ENCODE results near the gene WDR81. TPM values are rescaled to one million over a fixed set of nuclear protein-coding genes. Genes with fewer than 3 reads are reported as not detected.
"Not testable (repeated sequence)": the region's sequence is repeated elsewhere in the genome, so short reads cannot be mapped to it uniquely, and the experiment has no call there.

Gene WDR81
- total RNA-seq, 1 donor from 2014 or later = 9.3 TPM

DNA sequence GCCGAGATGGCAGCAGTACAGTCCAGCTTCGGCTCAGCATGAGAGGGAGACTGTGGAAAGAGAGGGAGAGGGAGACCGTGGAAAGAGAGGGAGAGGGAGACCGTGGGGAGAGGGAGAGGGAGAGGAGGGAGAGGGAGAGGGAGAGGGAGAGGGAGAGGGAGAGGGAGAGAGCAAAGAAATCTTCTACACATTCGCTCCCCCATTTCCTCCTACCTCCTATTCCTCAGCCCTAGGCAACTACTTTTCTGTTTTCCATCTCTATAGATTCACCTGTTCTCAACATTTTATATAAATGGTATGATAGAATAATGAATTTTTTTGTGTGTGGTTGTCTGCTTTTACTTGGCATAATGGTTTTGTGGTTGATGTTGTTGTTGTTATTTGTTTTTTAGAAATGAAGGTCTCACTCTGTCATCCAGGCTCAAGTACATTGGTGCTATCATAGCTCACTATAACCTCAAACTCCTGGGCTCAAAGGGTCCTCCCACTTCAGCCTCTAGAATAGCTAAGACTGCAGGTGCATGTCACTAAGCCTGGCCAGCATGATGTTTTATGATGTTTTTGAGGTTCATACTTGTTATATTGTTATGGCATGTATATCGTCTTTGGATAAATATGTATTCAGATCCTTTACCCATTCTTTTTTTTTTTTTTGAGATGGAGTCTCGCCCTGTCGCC lies 33.8 kb upstream of the WDR81 start:
- Histone ChIP-seq H3K27me3 (ENCODE audit: low read depth) (no peaks in the 10 kb centered on the region), H3K9me3 (replicated peaks) (no peaks in the 10 kb centered on the region), H3K27ac (replicated peaks) (no peak overlapping the region), H3K4me1 (no peaks in the 10 kb centered on the region), H3K36me3 (no peaks in the 10 kb centered on the region), H3K4me3 (no peak overlapping the region)
- TF ChIP-seq, protein P1, sequence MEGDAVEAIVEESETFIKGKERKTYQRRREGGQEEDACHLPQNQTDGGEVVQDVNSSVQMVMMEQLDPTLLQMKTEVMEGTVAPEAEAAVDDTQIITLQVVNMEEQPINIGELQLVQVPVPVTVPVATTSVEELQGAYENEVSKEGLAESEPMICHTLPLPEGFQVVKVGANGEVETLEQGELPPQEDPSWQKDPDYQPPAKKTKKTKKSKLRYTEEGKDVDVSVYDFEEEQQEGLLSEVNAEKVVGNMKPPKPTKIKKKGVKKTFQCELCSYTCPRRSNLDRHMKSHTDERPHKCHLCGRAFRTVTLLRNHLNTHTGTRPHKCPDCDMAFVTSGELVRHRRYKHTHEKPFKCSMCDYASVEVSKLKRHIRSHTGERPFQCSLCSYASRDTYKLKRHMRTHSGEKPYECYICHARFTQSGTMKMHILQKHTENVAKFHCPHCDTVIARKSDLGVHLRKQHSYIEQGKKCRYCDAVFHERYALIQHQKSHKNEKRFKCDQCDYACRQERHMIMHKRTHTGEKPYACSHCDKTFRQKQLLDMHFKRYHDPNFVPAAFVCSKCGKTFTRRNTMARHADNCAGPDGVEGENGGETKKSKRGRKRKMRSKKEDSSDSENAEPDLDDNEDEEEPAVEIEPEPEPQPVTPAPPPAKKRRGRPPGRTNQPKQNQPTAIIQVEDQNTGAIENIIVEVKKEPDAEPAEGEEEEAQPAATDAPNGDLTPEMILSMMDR (IDR thresholded peaks at IDR 0.05; ENCODE audit: borderline replicate concordance) = no peak
- no peak for DNase-seq
- intact Hi-C loops (cut with micrococcal nuclease) = no loop called here

DNA sequence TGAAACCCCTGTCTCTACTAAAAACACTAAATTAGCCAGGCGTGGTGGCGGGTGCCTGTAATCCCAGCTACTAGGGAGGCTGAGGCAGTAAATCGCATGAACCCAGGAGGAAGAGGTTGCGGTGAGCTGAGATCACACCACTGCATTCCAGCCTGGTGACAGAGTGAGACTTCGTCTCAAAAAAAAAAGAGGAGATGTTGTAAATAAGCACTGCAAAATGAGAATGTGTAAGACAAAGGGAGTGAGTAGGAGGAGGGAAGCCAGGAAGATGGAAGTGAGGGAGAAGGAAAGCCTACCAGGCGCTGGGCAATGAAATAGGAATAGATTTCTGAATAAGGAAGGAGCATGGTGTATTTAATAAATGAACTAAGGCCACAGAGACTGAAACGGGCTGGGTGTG lies 31.2 kb upstream of the WDR81 start:
- Histone ChIP-seq H3K9me3 (replicated peaks) (no peaks in the 10 kb centered on the region), H3K4me1 (no peaks in the 10 kb centered on the region), H3K4me3 (no peak overlapping the region), H3K27me3 (ENCODE audit: low read depth) (no peaks in the 10 kb centered on the region), H3K36me3 (no peaks in the 10 kb centered on the region), H3K27ac (replicated peaks) (no peak overlapping the region)
- intact Hi-C loops (cut with micrococcal nuclease) = no loop called here
- DNase-seq = no peak
- TF ChIP-seq, protein P1 (IDR thresholded peaks at IDR 0.05; ENCODE audit: borderline replicate concordance) = no peak

DNA sequence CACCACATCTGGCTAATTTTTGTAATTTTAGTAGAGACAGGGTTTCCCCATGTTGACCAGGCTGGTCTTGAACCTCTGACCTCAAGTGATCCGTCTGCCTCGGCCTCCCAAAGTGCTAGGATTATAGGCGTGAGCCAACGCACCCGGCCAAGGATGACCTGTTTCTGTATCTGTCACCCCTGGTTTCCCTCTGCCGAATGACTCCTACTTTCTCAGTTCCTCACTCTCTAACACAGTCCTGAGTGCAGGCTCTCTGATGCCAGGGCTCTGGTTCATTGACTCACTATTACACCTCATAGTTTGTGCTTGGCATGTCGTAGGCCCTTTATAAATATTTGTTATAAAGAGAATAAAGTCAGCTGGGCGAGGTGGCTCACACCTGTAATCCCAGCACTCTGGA lies 29.1 kb upstream of the WDR81 start:
- Histone ChIP-seq H3K9me3 (replicated peaks) (no peaks in the 10 kb centered on the region), H3K4me1 (no peaks in the 10 kb centered on the region), H3K4me3 (no peak overlapping the region), H3K27ac (replicated peaks) (no peak overlapping the region), H3K36me3 (no peaks in the 10 kb centered on the region), H3K27me3 (ENCODE audit: low read depth) (no peaks in the 10 kb centered on the region)
- TF ChIP-seq, protein P1 (IDR thresholded peaks at IDR 0.05; ENCODE audit: borderline replicate concordance) = no peak
- no peak for DNase-seq
- intact Hi-C loops (cut with micrococcal nuclease) = no loop called here

DNA sequence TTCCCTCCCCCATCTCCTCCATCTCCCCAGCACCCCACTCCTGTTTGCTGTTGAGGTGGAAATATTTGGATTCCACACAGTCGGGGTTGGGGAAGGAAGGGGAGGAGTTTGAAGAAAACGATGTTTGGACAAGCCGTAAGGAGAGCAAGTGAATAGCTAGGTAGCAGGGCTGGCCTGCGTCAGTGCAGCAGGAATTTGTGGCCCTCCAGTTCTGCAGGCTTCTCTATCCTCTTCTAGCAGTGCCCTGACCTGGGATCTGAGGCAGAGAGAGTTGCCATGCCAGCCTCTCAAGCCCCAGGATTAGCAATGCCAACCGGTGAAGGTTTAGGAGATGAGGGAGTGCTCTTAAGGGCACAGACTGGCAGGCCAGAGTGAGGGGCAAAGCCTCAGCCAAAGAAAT lies 26.8 kb upstream of the WDR81 start:
- no peak for DNase-seq
- Histone ChIP-seq H3K4me1 (no peaks in the 10 kb centered on the region), H3K4me3 (no peak overlapping the region), H3K27me3 (ENCODE audit: low read depth) (no peaks in the 10 kb centered on the region), H3K27ac (replicated peaks) (no peak overlapping the region), H3K9me3 (replicated peaks) (no peaks in the 10 kb centered on the region), H3K36me3 (no peaks in the 10 kb centered on the region)
- TF ChIP-seq, protein P1 (IDR thresholded peaks at IDR 0.05; ENCODE audit: borderline replicate concordance) = no peak
- intact Hi-C loops (cut with micrococcal nuclease) = no loop called here

DNA sequence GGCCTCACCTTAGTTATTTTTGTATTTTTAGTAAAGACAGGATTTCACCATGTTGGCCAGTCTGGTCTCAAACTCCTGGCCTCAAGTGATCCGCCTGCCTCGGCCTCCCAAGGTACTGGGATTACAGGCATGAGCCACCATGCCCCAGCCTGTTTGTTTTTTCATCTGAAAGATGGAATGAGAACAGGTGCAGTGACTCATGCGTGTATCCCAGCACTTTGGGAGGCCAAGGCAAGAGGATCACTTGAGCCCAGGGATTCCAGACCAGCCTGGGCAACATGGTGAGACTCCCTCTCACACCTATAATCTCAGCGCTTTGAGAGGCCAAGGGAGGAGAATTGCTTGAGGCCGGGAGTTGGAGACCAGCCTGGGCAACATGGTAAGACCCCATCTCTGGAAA lies 24.6 kb upstream of the WDR81 start:
- intact Hi-C loops (cut with micrococcal nuclease); DNase-seq; H3K27me3 ChIP-seq (ENCODE audit: low read depth); H3K4me3 ChIP-seq; H3K9me3 ChIP-seq (replicated peaks); H3K4me1 ChIP-seq; H3K27ac ChIP-seq (replicated peaks); H3K36me3 ChIP-seq: not testable (repeated sequence)

DNA sequence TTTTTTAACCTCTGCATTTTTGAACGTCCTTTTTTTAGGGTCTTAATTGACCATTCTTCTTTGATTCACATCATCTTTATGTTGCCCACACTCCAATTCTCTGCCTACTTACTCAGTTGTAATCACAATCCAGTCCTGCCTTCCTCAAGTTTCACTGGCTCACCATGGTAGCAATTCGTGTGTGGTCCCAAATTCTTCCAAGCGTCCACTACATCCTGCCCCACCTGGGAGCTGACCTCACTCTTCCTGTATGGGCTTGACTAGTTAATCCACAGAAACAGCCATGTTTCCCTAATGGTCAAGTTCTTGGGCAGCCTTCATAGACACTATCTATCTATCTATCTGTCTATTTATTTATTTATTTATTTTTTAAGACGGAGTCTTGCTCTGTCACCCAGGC lies 21.4 kb upstream of the WDR81 start:
- intact Hi-C loops (cut with micrococcal nuclease) = no loop called here
- Histone ChIP-seq H3K4me1 (no peaks in the 10 kb centered on the region), H3K4me3 (no peak overlapping the region), H3K27me3 (ENCODE audit: low read depth) (no peaks in the 10 kb centered on the region), H3K27ac (replicated peaks) (no peak overlapping the region), H3K9me3 (replicated peaks) (no peaks in the 10 kb centered on the region), H3K36me3 (peaks cover 5% of the 10 kb centered on the region)
- DNase-seq = no peak
- TF ChIP-seq, protein P1 (IDR thresholded peaks at IDR 0.05; ENCODE audit: borderline replicate concordance) = no peak

Data from left ventricle myocardium inferior (tissue), 1 donor.